ENCODE measurements around the gene LDB3.

DNA sequence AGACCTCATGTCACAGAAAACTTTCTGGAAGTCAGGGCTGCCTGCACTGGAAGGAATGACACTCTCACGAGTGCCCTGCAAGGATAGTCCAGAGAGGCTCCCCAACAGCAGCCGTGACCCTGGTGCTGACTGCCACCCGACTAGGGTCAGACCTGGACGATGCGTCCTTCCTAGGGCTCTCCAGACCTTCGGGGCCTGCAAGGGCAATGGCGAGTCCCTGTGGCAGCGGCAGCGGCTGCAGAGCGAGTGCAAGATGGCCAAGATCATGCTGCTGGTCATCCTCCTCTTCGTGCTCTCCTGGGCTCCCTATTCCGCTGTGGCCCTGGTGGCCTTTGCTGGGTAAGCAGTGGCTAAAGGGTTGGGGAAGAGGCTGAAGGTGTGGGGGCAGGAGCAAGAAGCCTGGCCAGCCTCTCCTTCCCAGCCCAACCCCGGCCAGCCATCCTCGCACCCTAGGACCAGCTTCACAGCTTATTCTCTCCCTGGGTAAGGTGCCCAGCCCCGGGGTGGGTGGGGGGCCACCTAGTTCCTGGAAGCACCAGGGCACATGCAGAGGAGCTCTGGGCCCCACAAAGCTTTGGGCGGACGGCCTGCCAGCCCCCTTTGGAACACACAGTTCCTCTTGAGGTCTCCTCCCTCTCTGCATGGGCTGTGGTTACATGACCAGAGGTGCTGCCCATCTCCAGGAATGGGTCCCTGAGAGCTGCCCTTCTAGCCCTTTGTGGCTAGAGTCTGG lies 8.4 kb upstream of the LDB3 start:
- TF ChIP-seq BHLHE40 (IDR thresholded peaks at IDR 0.05; ENCODE audit: low read depth, low read length) (no peak), RAD21 (IDR thresholded peaks at IDR 0.05; ENCODE audit: low read length) (no peak), CHD1 (IDR thresholded peaks at IDR 0.05; ENCODE audit: low read depth, low read length) (no peak)

Measured in IMR-90 (cell line).